Fibroblast of lung (primary cell): ENCODE measurements around the gene CHN1. TPM values are rescaled to one million over a fixed set of nuclear protein-coding genes. Genes with fewer than 3 reads are reported as not detected.

ENCODE experiments used
- DNase-seq, 2 donors: peaks; one replicate each; pipeline versions ENCODE4 v3.0.0 to v3.0.0-alpha.2; 2010; ENCODE audit warnings: low read depth in 2 of 2
- H2AFZ ChIP-seq: 2 replicates; pipeline ENCODE4 v1.5.1; 2012; ENCODE audit warnings: low read length, control low read depth, inconsistent platforms
- H3K27ac ChIP-seq: 2 replicates; pipeline ENCODE4 v1.5.1; 2011; ENCODE audit warnings: low read length, control low read depth; ENCODE audit not compliant: insufficient read depth
- H3K27me3 ChIP-seq: 2 replicates; pipeline ENCODE4 v1.5.1; 2011; ENCODE audit warnings: mild to moderate bottlenecking, low read length; ENCODE audit not compliant: control insufficient read depth, insufficient read depth
- H3K36me3 ChIP-seq: 2 replicates; pipeline ENCODE4 v1.5.1; 2011; ENCODE audit warnings: low read length; ENCODE audit not compliant: control insufficient read depth, insufficient read depth
- H3K4me1 ChIP-seq: 2 replicates; pipeline ENCODE4 v1.5.1; 2011; ENCODE audit warnings: low read length; ENCODE audit not compliant: control insufficient read depth, insufficient read depth; ENCODE audit errors: extremely low read depth
- H3K4me2 ChIP-seq: 2 replicates; pipeline ENCODE4 v1.5.1; 2011; ENCODE audit warnings: low read length, control low read depth; ENCODE audit not compliant: insufficient read depth; ENCODE audit errors: extremely low read depth
- H3K4me3 ChIP-seq, 4 experiments: fragments of 200-600 bp in 1 of 4; sonication (generic) in 1 of 4; replicated peaks in 1 of 4; 2 replicates each; pipeline ENCODE4 v1.5.1; 2011 to 2016; ENCODE audit warnings: low read length in 4 of 4, low read depth in 3 of 4, mild to moderate bottlenecking in 3 of 4, control low read depth in 2 of 4, inconsistent platforms in 1 of 4, mixed read lengths in 1 of 4; ENCODE audit not compliant: insufficient read depth in 1 of 4; ENCODE audit errors: control extremely low read depth in 1 of 4
- H3K79me2 ChIP-seq: 2 replicates; pipeline ENCODE4 v1.5.1; 2012; ENCODE audit warnings: mild to moderate bottlenecking, low read length, inconsistent platforms; ENCODE audit not compliant: control insufficient read depth, insufficient read depth
- H3K9ac ChIP-seq: 2 replicates; pipeline ENCODE4 v1.5.1; 2011; ENCODE audit warnings: mild to moderate bottlenecking, low read length, control low read depth; ENCODE audit not compliant: insufficient read depth
- H3K9me3 ChIP-seq: 2 replicates; pipeline ENCODE4 v1.5.1; 2012; ENCODE audit warnings: low read depth, low read length; ENCODE audit not compliant: control insufficient read depth, insufficient read depth
- H4K20me1 ChIP-seq: 2 replicates; pipeline ENCODE4 v1.5.1; 2011; ENCODE audit warnings: low read length; ENCODE audit not compliant: control insufficient read depth, insufficient read depth; ENCODE audit errors: extremely low read depth
- EZH2 ChIP-seq: IDR thresholded peaks from 2 replicates; pipeline ENCODE4 v1.5.1; 2012; ENCODE audit warnings: low read length, control low read depth, mild to moderate bottlenecking; ENCODE audit errors: missing control alignments
- polyA plus RNA-seq, 2 donors: library from polyadenylated mRNA; depleted of rRNA in 1 of 2; stranded (reverse) in 1 of 2; unstranded in 1 of 2; fragments of >200 nt; gene quantifications; 2 replicates each; pipeline ENCODE4 v1.2.1, GENCODE V29; 2011 to 2012; ENCODE audit warnings: missing spikeins in 1 of 2
- total RNA-seq: library from RNA; depleted of rRNA; stranded (reverse); fragments of >200 nt; gene quantifications from 2 replicates; pipeline ENCODE4 v1.2.1, GENCODE V29; 2014
- TF ChIP-seq, protein P1 (sequence below), 2 donors: IDR thresholded peaks in 1 of 2; conservative IDR thresholded peaks in 1 of 2; 1 replicate in 1 of 2; 2 replicates in 1 of 2; pipeline ENCODE4 v1.5.1; 2011 to 2012; ENCODE audit warnings: low read length in 2 of 2, control low read depth in 1 of 2, inconsistent platforms in 1 of 2, low read depth in 1 of 2, mild to moderate bottlenecking in 1 of 2

The CHN1 gene
- total and polyA plus RNA-seq, 2 donors (not counting 1 experiment from before 2014, with no cell fraction given), result 203 to 904 TPM

DNA sequence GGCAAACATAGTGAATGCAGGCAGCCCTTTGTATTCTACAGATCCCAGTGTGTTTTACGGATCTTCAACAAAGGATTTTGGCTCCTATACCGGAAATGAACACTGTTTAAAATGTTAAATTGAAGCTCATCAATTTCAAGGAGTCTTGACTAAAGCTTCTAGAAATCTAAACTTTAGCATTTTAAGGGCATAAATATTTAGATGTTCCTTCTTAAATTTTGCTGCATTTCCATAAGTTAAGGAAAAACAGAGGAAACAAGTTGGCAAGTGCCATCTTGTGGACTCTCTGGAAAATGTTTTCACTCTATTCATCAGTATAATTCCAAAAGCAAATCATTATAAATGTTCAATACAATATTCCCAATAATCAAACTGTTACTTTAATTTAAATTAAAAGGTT lies 19.6 kb downstream of the CHN1 start:
- Histone ChIP-seq H3K27ac (no peak overlapping the region), H3K4me3 (no peak overlapping the region), H3K79me2 (no peaks in the 10 kb centered on the region), H3K4me1 (peaks cover 8% of the 10 kb centered on the region), H3K36me3 (no peaks in the 10 kb centered on the region), H3K27me3 (no peaks in the 10 kb centered on the region), H4K20me1 (no peaks in the 10 kb centered on the region), H2AFZ (peak overlapping the region; percentile 31), H3K9me3 (no peaks in the 10 kb centered on the region), H3K9ac (no peak overlapping the region), H3K4me2 (no peak overlapping the region)
- peak; percentile 36 to 73 for DNase-seq
- TF ChIP-seq, protein P1, sequence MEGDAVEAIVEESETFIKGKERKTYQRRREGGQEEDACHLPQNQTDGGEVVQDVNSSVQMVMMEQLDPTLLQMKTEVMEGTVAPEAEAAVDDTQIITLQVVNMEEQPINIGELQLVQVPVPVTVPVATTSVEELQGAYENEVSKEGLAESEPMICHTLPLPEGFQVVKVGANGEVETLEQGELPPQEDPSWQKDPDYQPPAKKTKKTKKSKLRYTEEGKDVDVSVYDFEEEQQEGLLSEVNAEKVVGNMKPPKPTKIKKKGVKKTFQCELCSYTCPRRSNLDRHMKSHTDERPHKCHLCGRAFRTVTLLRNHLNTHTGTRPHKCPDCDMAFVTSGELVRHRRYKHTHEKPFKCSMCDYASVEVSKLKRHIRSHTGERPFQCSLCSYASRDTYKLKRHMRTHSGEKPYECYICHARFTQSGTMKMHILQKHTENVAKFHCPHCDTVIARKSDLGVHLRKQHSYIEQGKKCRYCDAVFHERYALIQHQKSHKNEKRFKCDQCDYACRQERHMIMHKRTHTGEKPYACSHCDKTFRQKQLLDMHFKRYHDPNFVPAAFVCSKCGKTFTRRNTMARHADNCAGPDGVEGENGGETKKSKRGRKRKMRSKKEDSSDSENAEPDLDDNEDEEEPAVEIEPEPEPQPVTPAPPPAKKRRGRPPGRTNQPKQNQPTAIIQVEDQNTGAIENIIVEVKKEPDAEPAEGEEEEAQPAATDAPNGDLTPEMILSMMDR (conservative IDR thresholded peaks at IDR 0.05 in 1 of 2, IDR thresholded peaks at IDR 0.05 in 1 of 2; ENCODE audit: low read depth in 1 of 2, low read length in 2 of 2), result peak; percentile 47 to 60
- no peak for TF ChIP-seq EZH2

DNA sequence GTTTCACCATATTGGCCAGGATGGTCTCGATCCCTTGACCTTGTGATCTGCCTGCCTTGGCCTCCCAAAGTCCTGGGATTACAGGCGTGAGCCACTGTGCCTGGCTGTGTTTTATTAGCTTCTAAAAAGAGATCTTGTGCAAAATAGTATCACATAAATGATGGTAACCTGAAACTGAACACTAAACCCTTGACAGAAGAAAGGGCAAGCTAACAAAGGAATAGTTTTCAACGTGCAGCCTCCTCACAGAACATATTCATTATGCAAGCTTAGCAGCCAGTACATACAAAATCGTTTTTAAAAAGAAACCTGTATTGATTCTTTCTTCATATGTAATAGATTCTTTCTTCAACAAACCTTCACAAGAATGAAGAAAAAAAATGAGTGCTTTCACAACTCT lies 20.6 kb downstream of the CHN1 start:
- Histone ChIP-seq H3K4me1 (peaks cover 6% of the 10 kb centered on the region), H3K4me3 (no peak overlapping the region), H2AFZ (no peak overlapping the region), H3K36me3 (no peaks in the 10 kb centered on the region), H3K9ac (no peak overlapping the region), H3K79me2 (no peaks in the 10 kb centered on the region), H3K27me3 (no peaks in the 10 kb centered on the region), H3K9me3 (no peaks in the 10 kb centered on the region), H4K20me1 (no peaks in the 10 kb centered on the region), H3K27ac (no peak overlapping the region), H3K4me2 (no peak overlapping the region)
- no peak for DNase-seq
- TF ChIP-seq, protein P1 (conservative IDR thresholded peaks at IDR 0.05 in 1 of 2, IDR thresholded peaks at IDR 0.05 in 1 of 2; ENCODE audit: low read depth in 1 of 2, low read length in 2 of 2), result no peak
- no peak for TF ChIP-seq EZH2

DNA sequence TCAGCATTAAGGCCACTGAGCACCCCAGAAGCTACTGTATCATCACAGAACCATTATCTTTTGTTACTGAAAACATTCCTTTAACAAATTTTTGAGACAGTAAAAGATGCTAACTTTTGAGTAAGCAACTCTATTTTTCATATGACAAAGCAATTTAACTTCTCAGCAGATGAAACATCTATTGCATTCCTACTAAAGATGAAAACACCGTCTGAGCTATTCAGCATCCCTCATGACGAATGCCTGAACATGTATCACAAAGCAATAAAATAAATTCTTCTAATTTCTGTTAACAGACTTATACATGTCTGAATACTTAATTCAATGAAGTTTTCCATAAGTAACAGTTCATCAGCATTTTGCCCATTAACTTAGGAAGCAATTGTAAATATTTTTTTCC lies 23.9 kb downstream of the CHN1 start:
- Histone ChIP-seq H3K27me3 (no peaks in the 10 kb centered on the region), H3K4me1 (peaks cover 6% of the 10 kb centered on the region), H4K20me1 (no peaks in the 10 kb centered on the region), H2AFZ (no peak overlapping the region), H3K4me3 (no peak overlapping the region), H3K9me3 (no peaks in the 10 kb centered on the region), H3K4me2 (no peak overlapping the region), H3K36me3 (no peaks in the 10 kb centered on the region), H3K27ac (no peak overlapping the region), H3K9ac (no peak overlapping the region), H3K79me2 (no peaks in the 10 kb centered on the region)
- no peak for DNase-seq
- TF ChIP-seq, protein P1 (conservative IDR thresholded peaks at IDR 0.05 in 1 of 2, IDR thresholded peaks at IDR 0.05 in 1 of 2; ENCODE audit: low read depth in 1 of 2, low read length in 2 of 2), result no peak
